Lung (tissue), 12 donors: ENCODE measurements around the gene VAPA. TPM values are rescaled to one million over a fixed set of nuclear protein-coding genes. Genes with fewer than 3 reads are reported as not detected.
"Not testable (repeated sequence)": the region's sequence is repeated elsewhere in the genome, so short reads cannot be mapped to it uniquely, and the experiment has no call there.

Source experiments
- ATAC-seq: fragments of 200-7000 bp; cut with Tn5 transposase; one replicate; pipeline ENCODE4 v1.9.1; 2020; ENCODE audit warnings: moderate number of reproducible peaks; ENCODE audit not compliant: insufficient read depth, low FRiP score
- DNase-seq, 3 donors: peaks; one replicate each; pipeline ENCODE4 v3.0.0-alpha.2; 2013 to 2017
- H3K27ac ChIP-seq, 2 donors: one replicate each; pipeline ENCODE4 v1.5.1; 2013; ENCODE audit warnings: mild to moderate bottlenecking in 2 of 2, moderate library complexity in 2 of 2, control low read depth in 1 of 2, inconsistent platforms in 1 of 2, low read depth in 1 of 2, low read length in 1 of 2
- H3K27me3 ChIP-seq, 3 donors: one replicate each; pipeline ENCODE4 v1.5.1; 2013; ENCODE audit warnings: low read length in 2 of 3; ENCODE audit not compliant: control insufficient read depth in 3 of 3, insufficient read depth in 3 of 3
- H3K36me3 ChIP-seq, 4 donors: one replicate each; pipeline ENCODE4 v1.5.1; 2013; ENCODE audit warnings: low read length in 4 of 4, mild to moderate bottlenecking in 1 of 4, moderate library complexity in 1 of 4; ENCODE audit not compliant: control insufficient read depth in 4 of 4, insufficient read depth in 4 of 4
- H3K4me1 ChIP-seq, 5 donors: one replicate each; pipeline ENCODE4 v1.5.1; 2013; ENCODE audit warnings: low read length in 5 of 5, mild to moderate bottlenecking in 2 of 5, moderate library complexity in 1 of 5; ENCODE audit not compliant: control insufficient read depth in 5 of 5, insufficient read depth in 5 of 5
- H3K4me3 ChIP-seq: one replicate; pipeline ENCODE4 v1.5.1; 2013; ENCODE audit warnings: mild to moderate bottlenecking, control low read depth, moderate library complexity
- H3K9ac ChIP-seq, 2 donors: one replicate each; pipeline ENCODE4 v1.5.1; 2013; ENCODE audit warnings: low read length in 2 of 2, control low read depth in 1 of 2; ENCODE audit not compliant: insufficient read depth in 1 of 2
- H3K9me3 ChIP-seq, 4 donors: one replicate each; pipeline ENCODE4 v1.5.1; 2013; ENCODE audit warnings: low read length in 3 of 4, mild to moderate bottlenecking in 1 of 4, moderate library complexity in 1 of 4; ENCODE audit not compliant: control insufficient read depth in 4 of 4, insufficient read depth in 3 of 4
- CTCF ChIP-seq: IDR thresholded peaks from 2 replicates; pipeline ENCODE4 v1.5.1; 2012; ENCODE audit warnings: mild to moderate bottlenecking; ENCODE audit errors: control extremely low read depth, extremely low read depth
- WGBS, 2 donors: extraction: QIAGEN DNeasy Blood & Tissue Kit; methylation state at CpG; one replicate each; pipeline ENCODE4 v1.1.7; 2013; 5-methylcytosine and 5-hydroxymethylcytosine counted together
- polyA plus RNA-seq, 2 donors: library from polyadenylated mRNA; stranded (reverse); fragments of 200-250 nt; gene quantifications; one replicate each; pipeline ENCODE4 v1.2.1, GENCODE V29; 2013
- total RNA-seq, 2 donors: library from RNA; depleted of rRNA in 1 of 2; stranded (reverse); fragments of >200 nt in 1 of 2; gene quantifications; one replicate each; pipeline ENCODE4 v1.2.1, GENCODE V29; 2014 to 2021
- donor health status: control.
- donor health status: control.
- donor health status: Bipolar disorder and iron deficiency.
- donor health status: healthy.
- donor health status: DM: yes; HTN: yes; CAD: no.

The VAPA gene
- total and polyA plus RNA-seq, 4 donors, result 143 to 351 (median 248) TPM

DNA sequence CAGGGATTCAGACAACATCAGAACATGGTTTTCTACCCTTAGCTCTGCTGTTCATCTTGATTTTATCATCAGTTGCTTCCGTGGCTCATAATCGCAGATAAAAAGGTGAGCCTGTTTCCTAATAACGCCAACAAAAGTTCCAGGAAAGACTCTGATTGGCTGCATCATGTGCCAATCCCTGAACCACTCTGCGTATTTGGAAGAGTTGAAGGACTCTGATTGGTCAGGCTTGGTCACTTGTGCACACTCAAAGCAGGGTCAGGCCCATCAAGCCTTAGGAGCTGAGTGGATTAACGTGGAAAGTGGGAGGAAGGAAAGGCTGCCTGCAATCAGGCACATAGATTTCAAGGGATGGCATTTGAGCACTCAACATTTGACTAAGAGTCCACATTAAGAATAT is 16.7 kb upstream of the VAPA start:
- WGBS, 2 donors, result 95% methylated on average over 5 of the region's 5 CpGs
- H3K9me3 ChIP-seq, result no peaks in the 10 kb centered on the region
- no peak overlapping the region for H3K4me3 ChIP-seq
- ATAC-seq, result no peak
- peaks cover 0 to 1% (median 0%) of the 10 kb centered on the region in 5 donors for H3K4me1 ChIP-seq
- no peak for TF ChIP-seq CTCF
- no peaks in the 10 kb centered on the region for H3K27me3 ChIP-seq
- H3K9ac ChIP-seq, result no peak overlapping the region
- H3K36me3 ChIP-seq, result no peaks in the 10 kb centered on the region
- no peak for DNase-seq
- no peak overlapping the region for H3K27ac ChIP-seq

- not testable (repeated sequence) for H3K9ac ChIP-seq, H3K4me1 ChIP-seq, DNase-seq, H3K27ac ChIP-seq, H3K27me3 ChIP-seq, H3K9me3 ChIP-seq, H3K4me3 ChIP-seq, ATAC-seq, H3K36me3 ChIP-seq
- WGBS, 2 donors, result 98% methylated on average over 10 of the region's 10 CpGs
These were observed 16.0 kb upstream of the VAPA start for GRCh38 chr18:9897787-9898291.

DNA sequence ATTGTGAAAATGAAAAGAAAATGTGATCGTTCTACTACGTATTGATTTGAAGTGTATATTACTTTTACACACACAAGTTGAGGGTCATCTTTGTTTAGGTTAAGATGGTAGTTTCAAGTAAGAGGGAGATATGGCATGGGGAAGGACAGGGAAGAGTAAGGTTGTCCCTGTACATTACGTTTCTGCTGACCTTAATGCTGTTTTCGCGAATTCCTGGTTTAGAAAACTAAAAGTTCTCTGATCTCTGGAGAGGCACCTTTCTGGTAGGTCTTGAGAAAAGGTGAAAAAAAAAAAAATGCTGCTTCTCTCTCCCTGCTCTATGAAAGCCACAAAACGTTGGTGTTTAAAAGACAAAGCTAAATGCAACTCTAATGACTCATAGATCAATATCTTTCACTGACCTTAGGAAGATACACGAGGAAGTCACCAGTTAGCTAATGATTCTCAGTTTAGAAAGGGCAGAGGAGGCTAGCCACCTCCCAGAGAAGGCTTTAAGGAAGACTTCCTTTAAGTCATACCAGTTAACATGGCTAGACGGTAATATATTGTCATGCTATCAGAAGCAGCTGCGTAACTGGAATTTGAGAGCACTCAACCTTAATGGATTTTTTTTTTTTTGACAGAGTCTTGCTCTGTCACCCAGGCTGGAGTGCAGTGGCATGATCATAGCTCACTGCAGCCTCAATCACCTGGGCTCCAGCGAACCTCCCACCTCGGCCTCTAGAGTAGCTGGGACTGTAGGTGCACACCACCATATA is 14.8 kb upstream of the VAPA start:
- 74 to 76% methylated on average over 11 of the region's 11 CpGs for WGBS, 2 donors
- DNase-seq, result no peak
- H3K27ac ChIP-seq, result no peak overlapping the region
- no peaks in the 10 kb centered on the region for H3K9me3 ChIP-seq
- no peaks in the 10 kb centered on the region for H3K36me3 ChIP-seq
- no peak overlapping the region for H3K4me3 ChIP-seq
- no peak for TF ChIP-seq CTCF
- peaks cover 0 to 1% (median 0%) of the 10 kb centered on the region in 5 donors for H3K4me1 ChIP-seq
- H3K9ac ChIP-seq, result no peak overlapping the region
- H3K27me3 ChIP-seq, result no peaks in the 10 kb centered on the region
- no peak for ATAC-seq

- not testable (repeated sequence) for H3K9me3 ChIP-seq, H3K9ac ChIP-seq, H3K4me3 ChIP-seq, H3K27ac ChIP-seq, H3K27me3 ChIP-seq, H3K4me1 ChIP-seq, H3K36me3 ChIP-seq, DNase-seq, ATAC-seq
- 96 to 100% methylated on average over 1 of the region's 1 CpG for WGBS, 2 donors
These were observed 14.3 kb upstream of the VAPA start for GRCh38 chr18:9899550-9899930.
